GM21381 (cell line): Measurements from ENCODE around the gene MRM1.

ENCODE experiments used
- ATAC-seq: cut with Tn5 transposase; IDR thresholded peaks from one replicate; pipeline ENCODE4 v1.9.1; 2021; ENCODE audit warnings: mild to moderate bottlenecking, moderate library complexity; ENCODE audit not compliant: unreplicated experiment

The MRM1 gene

GRCh38 chr17:36629970-36630502, 28.7 kb downstream of the MRM1 start:
- ATAC-seq: no peak

GRCh38 chr17:36631022-36631421, 29.6 kb downstream of the MRM1 start:
- ATAC-seq: no peak

GRCh38 chr17:36632916-36633771, 31.8 kb downstream of the MRM1 start:
- no peak for ATAC-seq

- no peak for ATAC-seq
Measured at GRCh38 chr17:36640346-36640745, 39.0 kb downstream of the MRM1 start.

- ATAC-seq: no peak
Measured at GRCh38 chr17:36640836-36641235, 39.5 kb downstream of the MRM1 start.

- no peak for ATAC-seq
Measured at GRCh38 chr17:36641331-36641876, 40.0 kb downstream of the MRM1 start.

GRCh38 chr17:36641877-36642845, 40.8 kb downstream of the MRM1 start:
- no peak for ATAC-seq

- no peak for ATAC-seq
Measured at GRCh38 chr17:36643086-36643685, 41.8 kb downstream of the MRM1 start.

- no peak for ATAC-seq
Measured at GRCh38 chr17:36645422-36645821, 44.0 kb downstream of the MRM1 start.

- ATAC-seq: no peak
Measured at GRCh38 chr17:36647636-36648035, 46.3 kb downstream of the MRM1 start.

- ATAC-seq: no peak
Measured at GRCh38 chr17:36650096-36650775, 48.9 kb downstream of the MRM1 start.

- no peak for ATAC-seq
Measured at GRCh38 chr17:36653374-36653773, 52.0 kb downstream of the MRM1 start.

- no peak for ATAC-seq
Measured at GRCh38 chr17:36653856-36654255, 52.5 kb downstream of the MRM1 start.

- ATAC-seq: no peak
Measured at GRCh38 chr17:36655726-36656125, 54.3 kb downstream of the MRM1 start.

GRCh38 chr17:36657390-36657762, 56.0 kb downstream of the MRM1 start:
- ATAC-seq: no peak

GRCh38 chr17:36657763-36658490, 56.5 kb downstream of the MRM1 start:
- no peak for ATAC-seq
